Stimulated activated CD8-positive, alpha-beta memory T cell treated with anti-CD3 and anti-CD28 coated beads, Interleukin-15, amount 100 ng/mL, for 4 hours (primary cell): ENCODE measurements around the gene IL3RA.
"Not testable (repeated sequence)": the region's sequence is repeated elsewhere in the genome, so short reads cannot be mapped to it uniquely, and the experiment has no call there.

ENCODE experiments used
- DNase-seq, 2 donors: peaks; one replicate each; pipeline ENCODE4 v3.0.0-alpha.2; 2020; ENCODE audit warnings: low read depth in 2 of 2

The IL3RA gene

DNA sequence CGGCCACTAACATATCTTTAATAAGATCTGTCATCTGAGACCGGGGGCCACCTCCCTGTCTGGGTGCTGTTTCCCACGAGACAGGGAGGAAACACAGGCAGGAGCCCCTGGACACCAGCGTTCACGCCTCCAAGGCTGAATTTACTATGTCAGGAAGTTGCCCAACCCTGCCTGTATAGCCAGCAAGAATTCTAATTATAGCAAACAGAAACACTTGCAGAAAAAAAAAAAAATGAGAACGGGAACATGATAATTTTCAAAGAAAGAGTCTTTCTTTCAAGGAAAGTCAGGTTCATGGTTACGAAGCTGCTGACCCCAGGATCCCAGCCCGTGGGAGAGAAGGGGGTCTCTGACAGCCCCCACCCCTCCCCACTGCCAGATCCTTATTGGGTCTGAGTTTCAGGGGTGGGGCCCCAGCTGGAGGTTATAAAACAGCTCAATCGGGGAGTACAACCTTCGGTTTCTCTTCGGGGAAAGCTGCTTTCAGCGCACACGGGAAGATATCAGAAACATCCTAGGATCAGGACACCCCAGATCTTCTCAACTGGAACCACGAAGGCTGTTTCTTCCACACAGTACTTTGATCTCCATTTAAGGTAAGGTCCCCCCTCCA, at the start of gene IL3RA:
Gene IL3RA (plus strand): TSS at position 455 of the 613 bp plus-strand sequence. CDS start 4,981 bp downstream, outside the sequence.
- no peak for DNase-seq

DNA sequence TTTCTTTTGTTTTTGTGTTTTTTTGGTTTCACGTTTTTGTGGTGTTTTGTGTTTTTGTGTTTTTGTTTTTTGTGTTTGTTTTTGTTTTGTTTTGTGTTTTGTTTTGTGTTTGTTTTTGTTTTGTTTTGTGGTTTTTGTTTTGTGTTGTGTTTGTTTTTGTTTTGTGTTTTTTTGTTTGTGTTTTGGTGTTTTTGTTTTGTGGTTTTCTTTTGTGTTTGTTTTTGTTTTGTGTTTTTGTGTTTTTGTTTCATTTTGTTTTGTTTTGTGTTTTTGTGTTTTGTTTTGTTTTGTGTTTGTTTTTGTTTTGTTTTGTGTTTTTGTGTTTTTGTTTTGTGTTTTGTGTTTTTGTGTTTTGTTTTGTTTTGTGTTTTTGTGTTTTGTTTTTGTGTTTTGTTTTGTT, 47.0 kb upstream of the IL3RA start:
- no peak for DNase-seq

GRCh38 chrX:1291110-1291740, 45.4 kb upstream of the IL3RA start:
- no peak for DNase-seq

DNA sequence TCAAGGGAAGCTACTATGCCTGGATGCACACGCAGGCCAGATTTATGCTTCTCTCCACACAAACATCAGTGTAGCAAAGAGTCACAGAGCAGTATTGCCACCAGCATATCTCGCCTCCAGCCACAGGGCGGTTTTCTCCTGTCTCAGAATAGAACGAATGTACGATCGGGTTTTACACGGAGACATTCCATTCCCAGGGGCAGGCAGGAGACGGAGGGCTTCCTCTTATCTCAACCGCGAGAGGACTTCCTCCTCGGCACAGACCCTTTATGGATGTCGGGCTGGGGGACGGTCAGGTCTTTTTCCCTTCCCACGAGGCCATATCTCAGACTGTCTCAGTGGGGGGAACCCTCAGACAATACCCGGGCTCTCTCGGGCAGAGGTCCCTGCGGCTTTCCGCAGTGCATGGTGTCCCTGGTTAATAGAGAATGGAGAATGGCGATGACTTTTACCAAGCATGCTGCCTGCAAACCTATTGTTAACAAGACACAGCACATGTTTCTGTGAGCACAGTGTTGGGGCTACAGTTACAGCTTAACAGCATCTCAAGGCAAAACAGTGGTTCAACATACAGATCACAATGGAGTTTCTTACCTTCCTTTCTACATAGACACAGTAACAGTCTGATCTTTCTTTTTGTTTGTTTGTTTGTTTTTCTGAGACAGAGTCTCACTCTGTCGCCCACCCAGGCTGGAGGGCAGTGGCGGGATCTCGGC, 43.9 kb upstream of the IL3RA start:
- DNase-seq: no peak

- DNase-seq: no peak
Measured at GRCh38 chrX:1294301-1295067, 42.1 kb upstream of the IL3RA start.

GRCh38 chrX:1295550-1295949, 41.0 kb upstream of the IL3RA start:
- no peak for DNase-seq

DNA sequence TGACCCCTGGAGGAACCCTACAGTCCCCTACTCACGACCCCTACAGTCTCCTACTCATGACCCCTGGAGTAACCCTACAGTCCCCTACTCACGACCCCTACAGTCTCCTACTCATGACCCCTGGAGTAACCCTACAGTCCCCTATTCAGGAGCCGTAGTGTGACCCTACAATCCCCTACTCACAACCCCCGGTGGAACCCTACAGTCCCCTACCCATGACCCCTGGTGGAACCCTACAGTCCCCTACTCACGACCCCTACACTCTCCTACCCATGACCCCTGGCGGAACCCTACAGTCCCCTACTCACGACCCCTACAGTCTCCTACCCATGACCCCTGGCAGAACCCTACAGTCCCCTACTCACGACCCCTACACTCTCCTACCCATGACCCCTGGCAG, 39.0 kb upstream of the IL3RA start:
- not testable (repeated sequence) for DNase-seq

GRCh38 chrX:1300449-1300848, 36.1 kb upstream of the IL3RA start:
- DNase-seq: no peak

- no peak for DNase-seq
Measured at GRCh38 chrX:1305411-1305810, 31.2 kb upstream of the IL3RA start.

DNA sequence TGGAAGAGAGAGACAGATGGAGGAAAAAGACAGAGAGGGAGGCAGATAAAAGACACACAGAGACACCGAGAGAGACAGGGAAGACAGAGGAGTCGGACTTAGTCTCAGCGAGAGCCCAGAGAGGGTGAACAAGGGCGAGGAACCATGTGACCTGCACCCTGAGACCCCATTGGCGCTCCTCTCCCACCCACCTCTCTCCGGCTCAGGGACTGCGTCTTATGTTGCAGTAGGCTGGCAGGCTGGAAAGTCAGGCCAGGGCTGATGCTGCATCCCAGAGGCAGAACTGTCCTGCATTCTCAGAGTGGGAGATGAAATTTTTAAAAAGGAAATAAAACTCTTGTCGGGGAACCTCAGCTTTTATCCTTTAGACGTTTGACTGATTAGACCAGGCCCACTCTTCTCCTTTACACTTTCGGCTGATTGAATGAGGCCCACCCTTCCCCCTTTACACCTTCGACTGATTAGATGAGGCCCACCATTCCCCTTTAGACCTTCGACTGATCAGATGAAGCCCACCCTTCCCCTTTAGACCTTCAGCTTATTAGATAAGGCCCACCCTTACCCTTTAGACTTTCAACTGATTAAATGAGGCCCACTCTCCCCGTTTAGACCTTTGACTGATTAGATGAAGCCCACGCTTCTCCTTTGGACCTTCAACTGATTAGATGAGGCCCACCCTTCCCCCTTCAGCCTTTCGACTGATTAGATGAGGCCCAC, 29.5 kb upstream of the IL3RA start:
- no peak for DNase-seq

- DNase-seq: no peak
Measured at GRCh38 chrX:1307626-1308340, 28.8 kb upstream of the IL3RA start.

DNA sequence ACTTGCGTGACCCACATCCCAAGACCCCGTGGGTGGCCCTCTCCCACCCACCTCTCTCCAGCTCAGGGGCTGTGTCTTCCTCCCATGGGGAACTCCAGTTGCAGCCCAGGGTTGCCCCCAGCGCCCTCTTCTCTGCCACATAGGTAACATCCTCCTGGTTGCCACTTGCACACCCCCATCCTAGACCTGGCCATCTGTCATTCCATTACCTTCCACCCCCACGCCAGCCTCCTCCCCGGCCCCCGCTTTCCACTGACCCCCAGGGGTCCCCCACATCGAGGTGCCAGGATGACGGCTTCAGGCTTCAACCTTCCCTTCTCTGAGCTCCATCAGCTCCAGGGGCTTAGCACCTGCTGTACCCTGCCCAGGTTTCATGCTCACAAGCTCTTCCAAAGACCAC, 28.1 kb upstream of the IL3RA start:
- no peak for DNase-seq

GRCh38 chrX:1308917-1309316, 27.7 kb upstream of the IL3RA start:
- not testable (repeated sequence) for DNase-seq

DNA sequence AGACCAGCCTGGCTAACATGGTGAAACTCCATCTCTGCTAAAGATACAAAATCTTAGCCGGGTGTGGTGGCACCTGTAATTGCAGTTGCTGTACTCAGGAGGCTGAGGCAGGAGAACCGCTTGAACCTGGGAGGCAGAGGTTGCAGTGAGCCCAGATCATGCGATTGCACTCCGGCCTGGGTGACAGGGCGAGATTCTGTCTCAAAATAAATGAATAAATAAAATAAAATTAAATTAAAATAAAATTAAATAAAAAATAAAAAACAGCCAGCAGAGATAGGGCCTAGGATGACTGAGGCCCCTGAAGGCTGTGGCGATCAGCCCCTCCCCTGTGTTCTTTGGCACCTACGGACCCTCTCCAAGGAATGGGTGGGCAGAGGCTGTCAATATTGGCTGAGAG, 22.8 kb upstream of the IL3RA start:
- DNase-seq: no peak

DNA sequence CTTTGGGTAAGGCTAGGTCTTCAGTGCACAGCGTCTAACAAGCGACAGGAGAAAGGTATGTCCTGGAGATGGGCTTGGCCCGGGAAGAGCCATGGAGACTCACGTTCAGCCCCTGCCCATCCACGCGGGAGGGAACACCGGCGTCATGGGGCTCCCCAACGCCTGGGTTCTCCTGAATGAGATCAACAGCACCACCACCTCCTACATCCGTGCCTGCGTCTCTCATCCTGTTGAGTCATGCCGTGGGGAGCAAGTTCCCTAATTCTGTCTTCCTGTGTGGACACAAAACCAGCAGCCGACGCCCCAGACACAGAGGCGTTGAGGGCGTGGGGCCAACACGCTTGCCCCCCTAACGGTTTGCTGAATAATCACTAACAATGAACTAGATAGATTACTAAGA, 20.1 kb upstream of the IL3RA start:
- peak in 1 of 2 donors; percentile 19 for DNase-seq

GRCh38 chrX:1321674-1322073, 14.9 kb upstream of the IL3RA start:
- DNase-seq: no peak

GRCh38 chrX:1322393-1322792, 14.2 kb upstream of the IL3RA start:
- no peak for DNase-seq

DNA sequence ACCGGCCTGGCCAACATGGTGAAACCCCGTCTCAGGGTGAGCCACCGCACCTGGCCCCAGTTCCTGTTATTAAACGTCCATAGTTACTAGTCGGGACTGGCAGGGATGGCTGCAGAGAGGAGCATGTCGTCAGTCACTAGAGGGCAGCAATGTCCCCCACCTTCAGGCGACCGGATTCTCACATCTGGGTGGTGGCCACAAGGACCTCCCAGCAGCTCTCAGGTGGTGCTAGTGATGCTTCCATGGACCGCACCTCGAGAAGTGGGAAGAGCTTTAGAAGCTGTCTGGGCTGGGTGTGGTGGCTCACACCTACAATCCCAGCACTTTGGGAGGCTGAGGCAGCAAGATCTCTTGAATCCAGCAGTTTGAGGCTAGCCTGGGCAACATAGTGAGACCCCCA, 13.3 kb upstream of the IL3RA start:
- DNase-seq: no peak

DNA sequence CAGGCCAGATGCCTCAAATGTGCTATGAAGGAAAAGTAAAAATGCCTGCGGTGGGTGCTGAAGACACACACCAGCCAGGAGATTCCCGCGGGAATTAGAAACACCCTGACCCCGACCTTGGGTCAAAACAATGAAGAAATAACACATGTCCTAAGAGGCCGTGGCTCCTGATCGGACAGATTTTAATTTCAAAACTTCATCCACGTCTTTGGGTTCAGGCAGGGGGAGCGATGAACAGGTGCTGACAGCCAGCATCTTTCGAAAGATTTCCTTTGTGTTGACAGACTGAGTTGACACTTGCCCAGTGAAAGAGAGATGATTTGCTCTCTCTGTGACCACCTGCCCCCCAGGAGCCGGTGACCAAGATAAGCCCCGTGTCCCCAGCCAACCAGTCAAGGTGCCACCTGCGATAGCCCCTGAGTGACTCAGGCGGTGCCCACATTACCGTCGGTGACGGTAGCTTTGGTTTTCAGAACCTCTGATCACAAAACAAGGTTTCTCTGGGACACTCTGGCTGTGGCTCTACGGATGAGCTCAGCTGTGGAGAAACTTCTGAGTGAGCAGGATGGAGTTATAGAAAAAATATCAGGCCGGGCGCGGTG, 11.0 kb upstream of the IL3RA start:
- DNase-seq: no peak

GRCh38 chrX:1327651-1328304, 8.8 kb upstream of the IL3RA start:
- no peak for DNase-seq
